CD4-positive, alpha-beta T cell treated with Interleukin-2 at 100 ng/mL for 4 hours (primary cell): Measurements from ENCODE around the gene KRTAP19-1.

Experiments used
- DNase-seq: peaks from one replicate; pipeline ENCODE4 v3.0.0-alpha.2; 2020; ENCODE audit warnings: low spot score

Gene KRTAP19-1

DNA sequence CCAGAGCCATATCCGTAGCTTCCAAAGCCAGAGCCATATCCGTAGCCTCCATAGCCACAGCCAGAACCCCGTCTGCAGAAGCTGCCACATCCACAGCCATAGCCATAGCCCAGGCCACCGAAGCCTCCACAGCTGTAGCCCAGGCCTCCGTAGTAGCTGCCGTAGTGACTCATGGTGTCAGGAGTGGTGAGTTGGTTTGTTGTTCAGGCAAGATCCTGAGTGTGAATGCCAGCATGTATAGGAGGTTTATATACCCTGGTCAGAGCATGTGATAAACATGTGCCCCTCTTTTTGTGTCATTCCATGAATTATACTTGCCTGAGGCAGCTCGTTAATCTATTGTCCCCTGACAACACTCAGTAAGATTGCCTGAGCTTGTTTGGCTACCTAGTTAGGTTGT lies at the start of gene KRTAP19-1:
TSS of gene KRTAP19-1 (minus strand) at position 223 of the 400 bp plus-strand sequence. CDS start at position 173, 50 bp downstream.
- DNase-seq, result no peak

DNA sequence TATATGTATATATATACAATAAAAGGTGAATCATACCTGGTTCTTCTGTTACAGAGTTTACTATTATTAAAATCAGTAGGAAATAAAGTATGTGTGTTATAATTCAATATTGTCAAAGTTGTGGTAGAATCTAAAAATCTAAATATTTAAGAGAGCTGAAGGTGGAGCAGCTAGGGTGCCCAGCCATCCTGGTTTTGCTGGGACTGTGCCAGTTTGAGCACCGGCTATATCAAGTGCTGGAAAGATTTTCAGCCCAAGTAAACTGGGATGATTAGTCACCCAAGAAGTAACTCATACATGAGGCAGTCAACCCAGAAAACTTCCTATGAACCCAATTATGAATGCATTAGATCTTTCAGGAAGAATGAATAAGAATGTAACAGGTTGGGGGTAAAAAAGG lies 38.7 kb upstream of the KRTAP19-1 start:
- DNase-seq, result no peak

DNA sequence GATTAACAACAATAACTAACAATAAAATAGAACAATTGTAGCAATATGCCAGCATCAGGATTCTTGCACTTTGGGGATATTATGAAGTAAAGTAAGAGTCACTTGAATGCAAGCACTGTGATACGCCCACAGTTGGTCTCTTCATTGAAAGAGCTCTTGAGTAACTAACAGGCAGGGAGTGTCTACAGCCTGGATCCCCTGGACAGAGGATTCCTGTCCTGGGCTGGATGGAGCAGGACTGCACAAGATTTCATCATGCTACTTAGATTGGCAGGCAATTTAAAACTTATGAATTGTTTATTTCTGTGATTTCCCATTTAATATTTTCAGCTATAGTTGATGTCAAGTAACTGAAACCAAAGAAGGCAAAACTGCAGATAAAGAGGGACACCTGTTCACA lies 35.5 kb upstream of the KRTAP19-1 start:
- no peak for DNase-seq

DNA sequence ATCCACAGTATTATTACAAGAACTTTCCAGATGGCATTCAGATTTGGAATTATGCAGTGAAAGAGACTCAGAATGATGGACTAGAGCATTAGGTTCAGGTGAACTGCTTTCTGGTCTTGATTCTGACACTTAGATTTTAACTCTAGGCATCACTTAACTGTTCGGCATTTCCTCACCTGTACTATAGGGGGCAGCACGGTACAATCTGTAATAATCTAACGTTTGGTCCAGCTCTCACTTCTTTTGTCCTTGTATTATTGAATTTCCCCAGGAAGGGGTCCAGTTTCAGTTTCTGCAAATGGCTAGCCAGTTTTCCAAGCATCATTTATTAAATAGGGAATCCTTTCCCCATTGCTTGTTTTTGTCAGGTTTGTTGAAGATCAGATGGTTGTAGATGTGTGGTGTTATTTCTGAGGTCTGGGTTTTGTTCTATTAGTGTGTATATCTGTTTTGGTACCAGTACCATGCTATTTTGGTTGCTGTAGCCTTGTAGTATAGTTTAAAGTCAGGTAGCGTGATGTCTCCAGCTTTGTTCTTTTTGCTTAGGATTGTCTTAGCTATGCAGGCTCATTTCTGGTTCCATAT lies 25.5 kb upstream of the KRTAP19-1 start:
- DNase-seq, result peak; percentile 1

DNA sequence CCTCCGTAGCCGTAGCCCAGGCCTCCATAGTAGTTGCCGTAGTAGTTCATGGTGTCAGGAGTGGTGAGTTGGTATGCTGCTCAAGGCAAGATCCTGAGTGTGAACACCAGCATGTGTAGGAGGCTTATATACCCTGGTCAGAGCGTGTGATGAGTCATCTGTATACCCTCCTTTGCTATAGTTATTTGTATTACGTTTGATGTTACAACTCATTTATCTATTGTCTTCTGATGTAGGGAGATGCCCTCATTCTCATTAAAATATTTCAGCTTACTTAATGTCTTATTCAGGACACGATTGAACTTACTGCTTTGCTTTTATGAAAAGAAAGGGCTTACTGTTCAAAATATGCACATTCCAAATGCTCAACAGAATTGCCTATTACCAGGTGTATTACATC lies 21.9 kb upstream of the KRTAP19-1 start, which contains the start of gene KRTAP19-5:
TSS of gene KRTAP19-5 (minus strand) at position 101 of the 400 bp plus-strand sequence. CDS start at position 50, 51 bp downstream.
- no peak for DNase-seq

DNA sequence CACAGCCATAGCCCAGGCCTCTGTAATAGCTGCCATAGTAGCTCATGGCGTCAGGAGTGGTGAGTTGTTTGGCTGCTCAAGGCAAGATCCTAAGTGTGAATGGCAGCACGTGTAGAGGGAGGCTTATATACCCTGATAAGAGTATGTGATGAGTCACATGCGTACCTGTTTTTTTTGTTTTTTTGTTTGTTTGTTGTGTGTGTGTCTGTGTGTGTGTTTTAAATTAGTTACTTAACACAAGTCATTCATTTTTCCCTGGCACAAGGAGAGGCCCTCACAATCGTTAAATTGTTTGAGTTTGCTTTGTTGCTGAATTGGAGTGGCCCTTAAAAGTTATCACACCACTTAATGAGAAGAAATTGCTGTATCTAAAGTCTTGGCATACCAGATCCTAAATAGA lies 16.9 kb upstream of the KRTAP19-1 start, which contains the start of gene KRTAP19-4:
TSS of gene KRTAP19-4 (minus strand) at position 101 of the 400 bp plus-strand sequence. CDS start at position 46, 55 bp downstream.
- DNase-seq, result no peak

DNA sequence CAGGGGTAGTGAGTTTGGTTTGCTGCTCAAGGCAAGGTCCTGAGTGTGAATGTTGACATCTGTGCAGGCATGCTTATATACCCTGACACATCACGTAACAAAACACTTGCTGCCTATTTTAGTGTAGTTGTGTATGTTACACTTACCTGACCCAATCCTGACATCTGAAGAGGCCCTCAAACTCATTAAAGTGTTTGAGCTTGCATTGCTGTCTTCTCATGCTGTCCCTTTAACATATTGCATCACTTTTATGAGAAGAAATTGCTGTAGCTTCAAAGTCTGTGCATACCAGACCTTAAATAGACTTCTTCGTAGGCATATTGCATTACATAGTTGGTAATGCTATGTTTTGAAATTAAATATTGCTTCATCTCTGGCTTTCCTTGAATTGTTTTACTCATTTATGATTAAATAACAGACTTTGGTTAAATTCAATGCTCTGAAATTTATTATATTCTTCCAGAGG lies 11.8 kb upstream of the KRTAP19-1 start, which contains the start of gene KRTAP19-3:
TSS of gene KRTAP19-3 (minus strand) at position 51 of the 466 bp plus-strand sequence. CDS start 56 bp downstream, outside the sequence.
- DNase-seq, result no peak

DNA sequence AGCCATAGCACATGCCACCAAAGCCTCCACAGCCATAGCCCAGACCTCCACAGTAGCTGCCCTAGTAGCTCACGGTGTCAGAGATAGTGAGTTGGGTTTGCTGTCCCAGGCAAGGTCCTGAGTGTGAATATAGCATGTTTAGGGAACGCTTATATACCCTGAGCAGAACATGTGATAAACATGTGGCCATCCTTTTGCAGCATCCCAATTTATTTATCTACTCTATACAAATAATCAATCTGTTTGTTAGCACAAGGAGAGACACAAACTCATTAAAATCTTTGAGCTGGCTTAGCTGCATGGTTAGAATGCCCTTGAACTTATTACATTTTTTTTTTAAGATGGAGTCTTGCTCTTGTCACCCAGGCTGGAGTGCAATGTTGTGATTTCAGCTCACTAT lies 7.2 kb upstream of the KRTAP19-1 start, which contains the start of gene KRTAP19-2:
TSS of gene KRTAP19-2 (minus strand) at position 101 of the 400 bp plus-strand sequence. CDS start at position 13, 88 bp downstream.
- DNase-seq, result no peak

DNA sequence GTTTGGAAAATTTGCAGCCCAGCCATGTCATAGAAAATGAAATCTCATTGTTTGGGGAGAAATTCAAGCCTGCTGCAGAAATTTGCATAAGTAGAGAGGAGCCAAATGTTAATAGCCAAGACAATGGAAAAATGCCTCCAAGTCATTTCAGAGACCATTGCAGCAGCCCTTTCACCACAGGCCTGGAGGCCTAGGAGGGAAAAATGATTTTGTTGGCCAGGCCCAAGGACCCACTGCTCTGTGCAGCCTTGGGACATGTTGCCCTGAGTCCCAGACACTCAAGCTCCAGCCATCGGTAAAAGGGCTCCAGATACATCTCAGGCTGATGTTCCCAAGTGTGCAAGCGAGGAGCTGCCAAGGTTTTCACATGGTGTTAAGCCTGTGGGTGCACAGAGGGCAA lies 6.0 kb upstream of the KRTAP19-1 start:
- no peak for DNase-seq

DNA sequence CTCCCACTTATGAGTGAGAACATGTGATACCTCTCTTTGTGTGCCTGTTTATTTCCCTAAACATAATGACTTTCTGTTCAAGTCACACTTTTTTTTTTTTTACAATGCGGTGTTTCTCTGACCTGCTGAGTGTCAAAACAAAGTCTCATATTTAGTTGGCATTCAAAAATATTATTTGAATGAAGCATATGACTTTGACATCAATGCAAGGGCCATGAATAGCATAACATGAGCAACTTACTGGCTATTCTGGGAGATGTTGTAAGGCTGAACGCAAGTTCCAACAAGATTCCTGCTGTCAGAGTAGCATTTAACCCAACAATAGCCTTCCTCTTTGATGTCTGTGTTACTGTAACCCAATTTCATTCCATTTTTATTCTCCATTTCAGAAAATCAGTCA lies 2.0 kb upstream of the KRTAP19-1 start:
- no peak for DNase-seq

DNA sequence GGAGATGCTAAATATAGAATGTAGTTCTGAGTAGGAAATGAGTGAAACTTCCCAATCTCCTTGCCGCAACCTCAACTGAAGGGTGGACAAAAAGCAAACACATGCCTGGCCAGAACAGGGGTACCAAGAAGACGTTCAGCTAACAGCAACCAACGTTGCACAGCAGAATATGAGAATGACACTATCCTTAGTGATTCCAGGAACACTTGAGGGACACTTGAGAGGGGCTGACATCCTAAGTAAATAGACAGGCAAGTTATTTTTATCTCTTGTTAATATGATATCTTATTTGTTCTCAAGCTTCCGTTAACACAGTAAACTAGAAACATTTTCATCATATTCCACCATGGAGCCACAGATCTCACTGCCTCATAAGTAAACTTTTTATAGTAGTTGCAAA lies 908 bp downstream of the KRTAP19-1 start:
- no peak for DNase-seq

DNA sequence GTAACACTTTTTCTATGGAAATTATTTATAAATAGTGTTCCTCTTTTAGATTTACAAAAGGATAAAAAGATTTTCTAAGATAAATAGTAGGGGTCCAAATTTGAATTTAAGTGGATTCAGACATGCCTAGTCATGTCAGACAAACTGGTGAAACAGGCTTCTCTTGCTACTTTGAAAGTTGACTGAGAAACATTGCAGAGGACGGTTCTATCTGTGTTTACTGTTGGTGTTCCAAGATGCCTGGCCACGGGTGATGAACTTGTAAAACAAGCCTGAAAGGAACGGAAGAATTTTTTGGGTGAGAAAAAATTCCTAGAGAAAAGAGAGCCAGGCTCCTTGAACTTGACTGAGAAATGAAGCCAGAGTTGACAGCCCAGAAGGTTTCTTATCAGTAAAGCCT lies 2.2 kb downstream of the KRTAP19-1 start:
- no peak for DNase-seq

DNA sequence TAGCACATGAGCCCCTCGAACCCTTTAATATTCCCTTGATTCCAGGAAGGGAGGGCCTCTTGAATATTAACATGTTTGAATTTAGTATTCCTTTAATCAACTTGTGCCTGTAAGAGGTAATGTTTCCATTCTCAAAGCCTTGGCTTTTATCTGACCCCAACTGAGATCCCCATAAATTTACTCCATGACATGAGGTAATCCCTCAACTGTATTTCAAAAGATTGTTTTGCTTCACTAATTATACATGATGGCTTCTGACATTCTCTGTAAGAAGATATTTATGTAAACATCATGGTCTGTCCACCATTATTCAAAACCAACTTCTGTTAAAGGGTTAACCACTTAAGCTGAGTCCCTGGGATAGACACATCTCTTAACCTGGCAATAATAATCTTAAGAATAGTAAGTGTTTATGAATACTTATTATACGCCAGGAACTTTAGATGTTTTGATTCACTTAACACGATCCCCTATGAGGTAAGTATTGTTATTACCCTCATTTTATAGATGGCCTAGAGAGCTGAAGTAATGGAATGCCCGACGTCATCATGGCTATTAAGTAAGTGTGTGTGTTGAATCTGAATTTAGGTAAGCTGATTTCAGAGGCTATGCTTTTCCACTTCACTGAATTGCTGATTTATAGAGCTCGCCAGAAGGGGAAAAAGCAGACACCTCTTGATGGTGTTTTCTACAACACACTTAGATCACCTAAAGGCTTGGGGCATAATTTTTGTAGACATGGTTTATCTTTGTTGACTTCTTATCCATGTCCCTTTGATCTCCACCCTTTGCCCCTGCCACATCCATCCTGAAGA lies 11.1 kb downstream of the KRTAP19-1 start:
- no peak for DNase-seq

DNA sequence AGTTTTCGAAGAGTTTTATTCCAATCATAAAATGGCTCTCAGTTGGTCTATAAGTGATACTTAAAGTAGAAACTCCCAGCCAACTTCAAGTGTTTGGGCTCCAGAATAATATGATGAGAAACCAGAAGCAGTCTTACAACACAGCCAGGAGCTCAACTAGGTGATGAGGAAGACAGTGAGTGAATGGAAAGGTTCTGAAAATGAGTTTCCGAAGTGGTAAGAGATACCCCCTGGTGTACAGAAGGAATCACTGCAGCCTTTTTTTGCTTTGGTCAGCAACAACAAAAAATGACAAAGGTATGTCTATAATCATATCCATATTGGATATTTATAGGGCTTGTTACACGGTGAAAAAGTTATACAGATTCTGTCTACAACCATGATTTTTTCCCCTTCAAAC lies 16.5 kb downstream of the KRTAP19-1 start:
- no peak for DNase-seq

DNA sequence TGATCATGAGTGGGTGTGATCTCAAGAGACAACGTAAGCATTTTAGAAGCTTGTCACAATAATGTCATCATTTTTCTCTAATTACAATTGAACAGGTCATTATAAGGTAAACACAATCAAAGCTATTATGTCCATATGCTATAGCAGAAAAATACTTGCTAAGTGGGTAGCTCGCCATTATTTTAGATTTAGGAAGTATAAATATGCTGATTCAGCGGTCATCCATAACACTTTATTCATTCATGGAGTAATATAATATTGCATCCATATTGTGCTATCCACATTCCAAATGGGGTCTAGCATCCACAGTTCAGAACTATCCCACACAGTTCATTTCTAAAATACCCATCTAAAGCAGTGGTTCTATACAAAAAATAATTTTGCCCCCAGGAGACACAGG lies 31.7 kb downstream of the KRTAP19-1 start:
- no peak for DNase-seq

DNA sequence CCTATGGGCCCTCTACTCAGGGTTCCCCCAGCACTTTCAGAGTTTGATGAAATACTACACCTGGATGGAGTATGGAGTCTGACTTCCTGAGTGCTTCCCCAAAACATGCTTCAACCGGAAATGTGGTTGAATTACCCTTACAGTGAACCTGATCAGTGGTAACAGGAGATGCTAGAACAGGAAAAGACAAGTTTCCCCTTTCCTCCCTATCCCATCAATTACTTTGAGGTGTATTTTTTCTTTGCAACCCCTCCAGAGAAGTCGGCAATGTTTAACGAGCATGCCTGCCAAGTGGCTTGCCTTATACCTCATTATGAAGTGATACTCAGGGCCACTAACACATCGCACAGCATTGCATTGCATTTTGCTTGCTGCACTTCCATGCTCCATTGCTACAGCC lies 33.1 kb downstream of the KRTAP19-1 start:
- no peak for DNase-seq

DNA sequence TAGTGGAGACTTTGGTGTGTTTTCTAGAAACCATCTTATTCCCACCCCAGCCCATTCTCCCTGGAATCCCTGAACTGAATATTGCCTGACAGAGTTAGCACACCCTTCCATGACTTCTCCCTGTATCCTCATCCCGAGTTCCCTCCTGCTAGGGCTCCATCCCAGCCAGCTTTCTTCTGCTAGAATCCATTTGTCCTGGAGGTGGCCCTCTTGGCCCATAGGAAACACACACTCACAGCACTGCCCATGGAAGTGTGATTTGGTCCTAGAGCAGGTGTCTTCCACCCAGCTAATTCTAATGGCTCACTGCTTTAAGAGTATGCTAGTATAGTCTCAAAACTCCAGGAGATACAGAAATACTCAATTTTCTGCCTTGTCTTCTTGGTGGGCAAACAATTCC lies 36.0 kb downstream of the KRTAP19-1 start:
- no peak for DNase-seq

DNA sequence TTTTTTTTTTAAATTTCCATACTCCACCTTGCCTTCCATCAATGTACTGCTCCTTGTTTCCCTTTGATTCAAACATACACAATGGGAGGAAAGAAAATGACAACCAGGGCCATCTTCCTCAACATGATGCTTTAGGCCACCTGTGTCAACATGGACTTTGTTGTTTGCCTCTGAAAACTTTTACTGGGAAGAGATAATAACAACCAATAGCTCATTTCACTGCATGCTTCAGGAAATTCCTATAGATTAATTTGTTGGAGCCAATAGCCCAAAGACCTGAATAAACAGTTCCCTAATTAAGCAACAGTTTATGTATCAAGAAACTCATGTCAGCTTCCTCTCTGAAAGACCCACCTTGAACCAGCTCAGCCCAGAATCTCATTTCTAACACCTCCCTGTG lies 36.9 kb downstream of the KRTAP19-1 start:
- DNase-seq, result no peak

DNA sequence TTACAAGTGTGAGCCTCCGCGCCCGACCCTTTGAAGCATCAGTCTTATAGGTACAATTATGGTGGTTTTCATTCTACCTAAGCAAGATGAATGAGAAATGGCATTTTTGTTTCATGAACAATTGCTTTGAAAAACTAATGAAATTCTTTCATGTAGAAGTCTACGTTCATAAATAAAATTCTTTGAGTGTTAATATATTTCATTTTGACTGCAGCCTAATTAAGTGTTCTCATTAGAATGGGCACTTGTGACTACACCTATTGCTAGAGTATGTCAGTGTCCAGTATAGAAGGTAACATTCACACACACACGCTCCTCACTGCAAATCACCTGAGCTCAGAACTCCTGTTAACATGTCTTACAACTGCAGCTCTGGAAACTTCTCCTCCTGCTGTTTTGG lies 40.2 kb downstream of the KRTAP19-1 start, which contains the start of gene KRTAP15-1:
TSS of gene KRTAP15-1 (plus strand) at position 301 of the 400 bp plus-strand sequence. CDS start at position 354, 53 bp downstream.
- DNase-seq, result no peak

DNA sequence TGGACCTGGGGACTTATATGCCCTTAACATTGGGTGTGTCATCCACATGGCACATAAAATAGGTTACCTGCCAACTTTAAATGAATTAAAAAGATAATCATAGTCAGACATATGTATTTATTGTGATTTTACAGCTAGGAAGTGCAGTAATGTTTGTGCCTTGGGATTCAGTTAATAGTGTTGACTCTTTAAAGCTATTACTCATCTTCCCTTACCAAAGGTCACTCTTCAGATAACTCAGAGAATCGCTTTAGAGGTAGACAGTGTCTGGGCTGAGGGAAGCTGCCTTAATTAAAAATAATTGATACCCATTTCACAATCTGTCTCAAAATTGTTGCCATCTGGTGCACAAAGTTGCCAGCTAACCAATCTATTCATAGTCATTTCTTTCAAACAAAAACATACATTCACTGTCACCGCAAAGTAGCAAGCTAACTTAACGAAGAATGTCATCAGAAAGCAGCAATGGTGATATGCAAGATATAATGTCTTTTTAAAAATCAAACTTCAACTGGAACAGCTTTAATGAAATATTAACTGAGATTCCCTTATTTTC lies 43.1 kb downstream of the KRTAP19-1 start:
- no peak for DNase-seq

DNA sequence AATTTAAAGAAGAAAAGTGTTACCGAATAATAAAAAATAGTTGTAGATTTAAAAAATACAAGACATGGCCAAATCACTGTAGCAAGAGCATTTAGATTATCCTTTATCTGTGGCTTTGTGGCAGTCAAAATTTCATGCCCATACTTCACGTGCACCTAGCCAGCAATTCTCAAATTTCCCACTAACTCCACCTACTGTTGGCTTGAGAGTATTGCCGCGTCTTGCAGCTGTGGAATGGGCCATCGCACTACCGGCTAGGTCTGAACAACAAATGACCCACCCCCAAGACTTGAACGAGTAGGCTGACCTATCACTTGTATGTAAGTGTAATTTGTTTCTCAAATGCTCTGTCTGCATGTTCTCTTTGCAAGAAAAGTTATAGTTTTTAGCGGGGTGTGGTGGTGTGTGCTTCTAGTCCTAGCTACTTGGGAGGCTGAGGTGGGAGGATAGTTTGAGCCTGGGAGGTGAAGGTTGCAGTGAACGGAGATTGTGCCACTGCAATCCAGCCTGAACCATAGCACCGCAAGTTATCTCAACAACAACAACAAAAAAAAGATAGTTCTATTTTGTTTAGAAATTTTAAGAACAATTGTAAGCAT lies 46.0 kb downstream of the KRTAP19-1 start:
- DNase-seq, result no peak

DNA sequence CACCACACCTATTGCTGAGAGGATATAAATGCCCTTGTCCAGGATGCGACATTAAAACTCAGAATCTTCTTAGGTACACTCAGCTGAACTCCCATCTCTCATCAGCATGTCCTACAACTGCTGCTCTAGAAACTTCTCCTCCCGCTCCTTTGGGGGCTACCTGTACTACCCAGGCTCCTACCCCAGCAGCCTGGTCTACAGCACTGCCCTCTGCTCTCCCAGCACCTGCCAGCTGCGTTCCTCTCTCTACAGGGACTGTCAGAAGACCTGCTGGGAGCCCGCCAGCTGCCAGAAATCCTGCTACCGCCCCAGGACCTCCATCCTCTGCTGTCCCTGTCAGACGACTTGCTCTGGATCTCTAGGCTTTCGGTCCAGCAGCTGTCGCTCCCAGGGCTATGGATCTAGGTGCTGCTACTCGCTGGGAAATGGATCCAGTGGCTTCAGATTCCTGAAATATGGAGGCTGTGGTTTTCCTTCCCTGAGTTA lies 50.0 kb downstream of the KRTAP19-1 start, which contains the start of gene KRTAP13-4:
TSS of gene KRTAP13-4 (plus strand) at position 51 of the 486 bp plus-strand sequence. CDS start at position 107, 56 bp downstream.
- no peak for DNase-seq
